ENCODE measurements around the gene UBE2QL1. TPM values are rescaled to one million over a fixed set of nuclear protein-coding genes. Genes with fewer than 3 reads are reported as not detected.

The UBE2QL1 gene
- total and polyA plus RNA-seq, 5 donors from 2014 or later = not detected

GRCh38 chr5:6496636-6497035, 48.0 kb downstream of the UBE2QL1 start:
- H3K27ac Mint-ChIP-seq = no peak overlapping the region
- no peaks in the 10 kb centered on the region for H3K36me3 ChIP-seq (ENCODE audit: control insufficient read depth, insufficient read depth, low read length)
- peaks cover 0 to 3% (median 0%) of the 10 kb centered on the region in 7 donors for H3K9me3 Mint-ChIP-seq
- H3K4me1 Mint-ChIP-seq = peaks cover 0 to 5% (median 2%) of the 10 kb centered on the region in 4 donors
- H3K27me3 ChIP-seq (ENCODE audit: control insufficient read depth, insufficient read depth, low read length) = no peaks in the 10 kb centered on the region
- no peak overlapping the region for H3K4me3 ChIP-seq (ENCODE audit: low read depth, low read length)
- H3K27ac ChIP-seq (ENCODE audit: insufficient read depth, low read length, poor library complexity, severe bottlenecking) = no peak overlapping the region
- DNase-seq (no peak), ATAC-seq (ENCODE audit: low read depth in 2 of 2) (no peak)
- H3K4me3 Mint-ChIP-seq = no peak overlapping the region
- H3K4me1 ChIP-seq (ENCODE audit: control insufficient read depth, insufficient read depth, low read length, poor library complexity, severe bottlenecking) = no peaks in the 10 kb centered on the region
- H3K27me3 Mint-ChIP-seq = peaks cover 11% of the 10 kb centered on the region
- H3K9me3 ChIP-seq (ENCODE audit: control insufficient read depth in 2 of 2, low read length in 2 of 2) = no peaks in the 10 kb centered on the region
- H3K36me3 Mint-ChIP-seq = no peaks in the 10 kb centered on the region

GRCh38 chr5:6497262-6497661, 48.6 kb downstream of the UBE2QL1 start:
- peak in 1 of 3 donors; percentile 13 for DNase-seq
- peaks cover 11% of the 10 kb centered on the region for H3K27me3 Mint-ChIP-seq
- H3K27ac Mint-ChIP-seq = no peak overlapping the region
- Histone ChIP-seq H3K9me3 (ENCODE audit: control insufficient read depth in 2 of 2, low read length in 2 of 2) (no peaks in the 10 kb centered on the region), H3K4me3 (ENCODE audit: low read depth, low read length) (no peak overlapping the region), H3K36me3 (ENCODE audit: control insufficient read depth, insufficient read depth, low read length) (no peaks in the 10 kb centered on the region), H3K27ac (ENCODE audit: insufficient read depth, low read length, poor library complexity, severe bottlenecking) (no peak overlapping the region), H3K27me3 (ENCODE audit: control insufficient read depth, insufficient read depth, low read length) (no peaks in the 10 kb centered on the region), H3K4me1 (ENCODE audit: control insufficient read depth, insufficient read depth, low read length, poor library complexity, severe bottlenecking) (no peaks in the 10 kb centered on the region)
- H3K4me3 Mint-ChIP-seq = no peak overlapping the region
- no peaks in the 10 kb centered on the region for H3K36me3 Mint-ChIP-seq
- H3K9me3 Mint-ChIP-seq = peaks cover 0 to 2% (median 0%) of the 10 kb centered on the region in 7 donors
- H3K4me1 Mint-ChIP-seq = peaks cover 0 to 5% (median under 1%) of the 10 kb centered on the region in 4 donors
- ATAC-seq (ENCODE audit: low read depth in 2 of 2) = no peak

GRCh38 chr5:6498968-6499367, 50.3 kb downstream of the UBE2QL1 start:
- Histone ChIP-seq H3K27ac (ENCODE audit: insufficient read depth, low read length, poor library complexity, severe bottlenecking) (no peak overlapping the region), H3K4me1 (ENCODE audit: control insufficient read depth, insufficient read depth, low read length, poor library complexity, severe bottlenecking) (no peaks in the 10 kb centered on the region), H3K36me3 (ENCODE audit: control insufficient read depth, insufficient read depth, low read length) (no peaks in the 10 kb centered on the region), H3K4me3 (ENCODE audit: low read depth, low read length) (no peak overlapping the region), H3K27me3 (ENCODE audit: control insufficient read depth, insufficient read depth, low read length) (no peaks in the 10 kb centered on the region), H3K9me3 (ENCODE audit: control insufficient read depth in 2 of 2, low read length in 2 of 2) (no peaks in the 10 kb centered on the region)
- no peak overlapping the region for H3K4me3 Mint-ChIP-seq
- H3K9me3 Mint-ChIP-seq = peaks cover 0 to 2% (median 0%) of the 10 kb centered on the region in 7 donors
- ATAC-seq (ENCODE audit: low read depth in 2 of 2) (no peak), DNase-seq (no peak)
- H3K27ac Mint-ChIP-seq = no peak overlapping the region
- H3K4me1 Mint-ChIP-seq = peaks cover 0 to 5% (median 0%) of the 10 kb centered on the region in 4 donors
- peaks cover 11% of the 10 kb centered on the region for H3K27me3 Mint-ChIP-seq
- H3K36me3 Mint-ChIP-seq = no peaks in the 10 kb centered on the region

GRCh38 chr5:6501701-6502100, 53.0 kb downstream of the UBE2QL1 start:
- DNase-seq (no peak), ATAC-seq (ENCODE audit: low read depth in 2 of 2) (no peak)
- Mint-ChIP-seq H3K4me3 (no peak overlapping the region), H3K9me3 (peaks cover 0 to 2% (median 0%) of the 10 kb centered on the region in 7 donors), H3K4me1 (peaks cover 0 to 4% (median 0%) of the 10 kb centered on the region in 4 donors), H3K27ac (no peak overlapping the region), H3K27me3 (peaks cover 11% of the 10 kb centered on the region), H3K36me3 (no peaks in the 10 kb centered on the region)
- no peaks in the 10 kb centered on the region for H3K27me3 ChIP-seq (ENCODE audit: control insufficient read depth, insufficient read depth, low read length)
- H3K4me1 ChIP-seq (ENCODE audit: control insufficient read depth, insufficient read depth, low read length, poor library complexity, severe bottlenecking) = no peaks in the 10 kb centered on the region
- H3K4me3 ChIP-seq (ENCODE audit: low read depth, low read length) = no peak overlapping the region
- H3K9me3 ChIP-seq (ENCODE audit: control insufficient read depth in 2 of 2, low read length in 2 of 2) = no peaks in the 10 kb centered on the region
- no peaks in the 10 kb centered on the region for H3K36me3 ChIP-seq (ENCODE audit: control insufficient read depth, insufficient read depth, low read length)
- no peak overlapping the region for H3K27ac ChIP-seq (ENCODE audit: insufficient read depth, low read length, poor library complexity, severe bottlenecking)

- no peaks in the 10 kb centered on the region for H3K36me3 Mint-ChIP-seq
- ATAC-seq (ENCODE audit: low read depth in 2 of 2) (no peak), DNase-seq (no peak)
- no peak overlapping the region for H3K4me3 Mint-ChIP-seq
- no peaks in the 10 kb centered on the region for H3K27me3 ChIP-seq (ENCODE audit: control insufficient read depth, insufficient read depth, low read length)
- no peaks in the 10 kb centered on the region for H3K4me1 ChIP-seq (ENCODE audit: control insufficient read depth, insufficient read depth, low read length, poor library complexity, severe bottlenecking)
- no peak overlapping the region for H3K27ac ChIP-seq (ENCODE audit: insufficient read depth, low read length, poor library complexity, severe bottlenecking)
- H3K27me3 Mint-ChIP-seq = peaks cover 10% of the 10 kb centered on the region
- no peaks in the 10 kb centered on the region for H3K36me3 ChIP-seq (ENCODE audit: control insufficient read depth, insufficient read depth, low read length)
- peaks cover 0 to 2% (median 0%) of the 10 kb centered on the region in 7 donors for H3K9me3 Mint-ChIP-seq
- no peak overlapping the region for H3K4me3 ChIP-seq (ENCODE audit: low read depth, low read length)
- no peaks in the 10 kb centered on the region for H3K9me3 ChIP-seq (ENCODE audit: control insufficient read depth in 2 of 2, low read length in 2 of 2)
- H3K27ac Mint-ChIP-seq = no peak overlapping the region
- H3K4me1 Mint-ChIP-seq = no peaks in the 10 kb centered on the region
Measured at GRCh38 chr5:6502421-6502820, 53.8 kb downstream of the UBE2QL1 start.

- H3K4me1 ChIP-seq (ENCODE audit: control insufficient read depth, insufficient read depth, low read length, poor library complexity, severe bottlenecking) = no peaks in the 10 kb centered on the region
- Mint-ChIP-seq H3K27me3 (peaks cover 13% of the 10 kb centered on the region), H3K4me1 (no peaks in the 10 kb centered on the region)
Measured at GRCh38 chr5:6503342-6503741, 54.7 kb downstream of the UBE2QL1 start.

GRCh38 chr5:6504677-6505415, 56.2 kb downstream of the UBE2QL1 start:
- no peaks in the 10 kb centered on the region for H3K27me3 ChIP-seq (ENCODE audit: control insufficient read depth, insufficient read depth, low read length)
- Mint-ChIP-seq H3K4me1 (no peaks in the 10 kb centered on the region), H3K27ac (no peak overlapping the region), H3K4me3 (no peak overlapping the region), H3K27me3 (peaks cover 13% of the 10 kb centered on the region), H3K9me3 (peaks cover 0 to 2% (median 0%) of the 10 kb centered on the region in 7 donors), H3K36me3 (no peaks in the 10 kb centered on the region)
- no peak for DNase-seq
- H3K4me1 ChIP-seq (ENCODE audit: control insufficient read depth, insufficient read depth, low read length, poor library complexity, severe bottlenecking) = no peaks in the 10 kb centered on the region
- H3K9me3 ChIP-seq (ENCODE audit: control insufficient read depth in 2 of 2, low read length in 2 of 2) = no peaks in the 10 kb centered on the region
- H3K4me3 ChIP-seq (ENCODE audit: low read depth, low read length) = no peak overlapping the region
- ATAC-seq (ENCODE audit: low read depth in 2 of 2) = no peak
- H3K36me3 ChIP-seq (ENCODE audit: control insufficient read depth, insufficient read depth, low read length) = no peaks in the 10 kb centered on the region
- H3K27ac ChIP-seq (ENCODE audit: insufficient read depth, low read length, poor library complexity, severe bottlenecking) = no peak overlapping the region

More at GRCh38 chr5:6503342-6503741, 54.7 kb downstream of the UBE2QL1 start:
- Histone ChIP-seq H3K4me3 (ENCODE audit: low read depth, low read length) (no peak overlapping the region), H3K36me3 (ENCODE audit: control insufficient read depth, insufficient read depth, low read length) (no peaks in the 10 kb centered on the region), H3K27ac (ENCODE audit: insufficient read depth, low read length, poor library complexity, severe bottlenecking) (no peak overlapping the region), H3K27me3 (ENCODE audit: control insufficient read depth, insufficient read depth, low read length) (no peaks in the 10 kb centered on the region), H3K9me3 (ENCODE audit: control insufficient read depth in 2 of 2, low read length in 2 of 2) (no peaks in the 10 kb centered on the region)
- no peak overlapping the region for H3K27ac Mint-ChIP-seq
- no peak for ATAC-seq (ENCODE audit: low read depth in 2 of 2)
- no peaks in the 10 kb centered on the region for H3K36me3 Mint-ChIP-seq
- no peak overlapping the region for H3K4me3 Mint-ChIP-seq
- DNase-seq = no peak
- H3K9me3 Mint-ChIP-seq = peaks cover 0 to 2% (median 0%) of the 10 kb centered on the region in 7 donors

- Histone ChIP-seq H3K27ac (ENCODE audit: insufficient read depth, low read length, poor library complexity, severe bottlenecking) (no peak overlapping the region), H3K27me3 (ENCODE audit: control insufficient read depth, insufficient read depth, low read length) (no peaks in the 10 kb centered on the region), H3K4me1 (ENCODE audit: control insufficient read depth, insufficient read depth, low read length, poor library complexity, severe bottlenecking) (no peaks in the 10 kb centered on the region), H3K36me3 (ENCODE audit: control insufficient read depth, insufficient read depth, low read length) (no peaks in the 10 kb centered on the region), H3K4me3 (ENCODE audit: low read depth, low read length) (no peak overlapping the region), H3K9me3 (ENCODE audit: control insufficient read depth in 2 of 2, low read length in 2 of 2) (no peaks in the 10 kb centered on the region)
- peaks cover 0 to 2% (median 0%) of the 10 kb centered on the region in 7 donors for H3K9me3 Mint-ChIP-seq
- peaks cover 13% of the 10 kb centered on the region for H3K27me3 Mint-ChIP-seq
- ATAC-seq (ENCODE audit: low read depth in 2 of 2) = no peak
- H3K4me1 Mint-ChIP-seq = no peaks in the 10 kb centered on the region
- no peak overlapping the region for H3K27ac Mint-ChIP-seq
- no peak for DNase-seq
- H3K36me3 Mint-ChIP-seq = no peaks in the 10 kb centered on the region
- no peak overlapping the region for H3K4me3 Mint-ChIP-seq
Measured at GRCh38 chr5:6505416-6505755, 56.7 kb downstream of the UBE2QL1 start.
